GM18519 (cell line): ENCODE data around the gene PEAK1.
"Not testable (repeated sequence)": the region's sequence is repeated elsewhere in the genome, so short reads cannot be mapped to it uniquely, and the experiment has no call there.

Experiments
- ATAC-seq: cut with Tn5 transposase; IDR thresholded peaks from one replicate; pipeline ENCODE4 v1.9.1; 2021; ENCODE audit warnings: mild to moderate bottlenecking, moderate library complexity; ENCODE audit not compliant: unreplicated experiment, low FRiP score

PEAK1 gene

GRCh38 chr15:77156000-77156399 is 263.9 kb downstream of the PEAK1 start:
- not testable (repeated sequence) for ATAC-seq

- no peak for ATAC-seq
Measured at GRCh38 chr15:77148191-77148590, 271.7 kb downstream of the PEAK1 start.

GRCh38 chr15:77145370-77145769 is 274.5 kb downstream of the PEAK1 start:
- no peak for ATAC-seq

- no peak for ATAC-seq
Measured at GRCh38 chr15:77144492-77145070, 275.3 kb downstream of the PEAK1 start.

GRCh38 chr15:77144026-77144425 is 275.9 kb downstream of the PEAK1 start:
- no peak for ATAC-seq

GRCh38 chr15:77143616-77144015 is 276.3 kb downstream of the PEAK1 start:
- no peak for ATAC-seq

- ATAC-seq: no peak
Measured at GRCh38 chr15:77143191-77143590, 276.7 kb downstream of the PEAK1 start.

GRCh38 chr15:77140220-77140619 is 279.7 kb downstream of the PEAK1 start:
- ATAC-seq: no peak

GRCh38 chr15:77139312-77139711 is 280.6 kb downstream of the PEAK1 start:
- no peak for ATAC-seq

GRCh38 chr15:77138167-77138522 is 281.8 kb downstream of the PEAK1 start:
- no peak for ATAC-seq

- no peak for ATAC-seq
Measured at GRCh38 chr15:77135181-77135580, 284.7 kb downstream of the PEAK1 start.

- ATAC-seq: no peak
Measured at GRCh38 chr15:77130315-77130930, 289.5 kb downstream of the PEAK1 start.

GRCh38 chr15:77127626-77128025 is 292.3 kb downstream of the PEAK1 start:
- ATAC-seq: no peak

- ATAC-seq: no peak
Measured at GRCh38 chr15:77126529-77127326, 293.2 kb downstream of the PEAK1 start.

- ATAC-seq: no peak
Measured at GRCh38 chr15:77123854-77124253, 296.1 kb downstream of the PEAK1 start.

- no peak for ATAC-seq
Measured at GRCh38 chr15:77122576-77122975, 297.3 kb downstream of the PEAK1 start.

GRCh38 chr15:77121599-77121998 is 298.3 kb downstream of the PEAK1 start:
- no peak for ATAC-seq

GRCh38 chr15:77120576-77120975 is 299.3 kb downstream of the PEAK1 start:
- no peak for ATAC-seq

GRCh38 chr15:77119446-77119845 is 300.5 kb downstream of the PEAK1 start:
- ATAC-seq: no peak

- no peak for ATAC-seq
Measured at GRCh38 chr15:77118882-77119321, 301.0 kb downstream of the PEAK1 start.

GRCh38 chr15:77115179-77115578 is 304.7 kb downstream of the PEAK1 start:
- no peak for ATAC-seq
